GM21825 (cell line): Measurements from ENCODE around the gene BLNK.

Experiments used
- ATAC-seq: cut with Tn5 transposase; IDR thresholded peaks from one replicate; pipeline ENCODE4 v1.9.1; 2021; ENCODE audit warnings: mild to moderate bottlenecking, moderate library complexity; ENCODE audit not compliant: unreplicated experiment

Gene BLNK

GRCh38 chr10:96264938-96265337 is 6.4 kb downstream of the BLNK start:
- no peak for ATAC-seq

- no peak for ATAC-seq
Observed at GRCh38 chr10:96263669-96264068, 7.7 kb downstream of the BLNK start.

GRCh38 chr10:96263176-96263575 is 8.2 kb downstream of the BLNK start:
- no peak for ATAC-seq

- no peak for ATAC-seq
Observed at GRCh38 chr10:96261930-96262329, 9.4 kb downstream of the BLNK start.

- no peak for ATAC-seq
Observed at GRCh38 chr10:96261132-96261531, 10.2 kb downstream of the BLNK start.

GRCh38 chr10:96260014-96260413 is 11.4 kb downstream of the BLNK start:
- ATAC-seq, result no peak

- ATAC-seq, result no peak
Observed at GRCh38 chr10:96259150-96259549, 12.2 kb downstream of the BLNK start.

- no peak for ATAC-seq
Observed at GRCh38 chr10:96257944-96258343, 13.4 kb downstream of the BLNK start.

- ATAC-seq, result no peak
Observed at GRCh38 chr10:96255549-96256333, 15.6 kb downstream of the BLNK start.

GRCh38 chr10:96254976-96255375 is 16.4 kb downstream of the BLNK start:
- no peak for ATAC-seq

- no peak for ATAC-seq
Observed at GRCh38 chr10:96252730-96253129, 18.6 kb downstream of the BLNK start.

- ATAC-seq, result no peak
Observed at GRCh38 chr10:96250349-96250748, 21.0 kb downstream of the BLNK start.

- ATAC-seq, result no peak
Observed at GRCh38 chr10:96249264-96249663, 22.1 kb downstream of the BLNK start.

- peak; percentile 97 for ATAC-seq
Observed at GRCh38 chr10:96244354-96244753, 27.0 kb downstream of the BLNK start.

- no peak for ATAC-seq
Observed at GRCh38 chr10:96243296-96243695, 28.1 kb downstream of the BLNK start.

- no peak for ATAC-seq
Observed at GRCh38 chr10:96242822-96243221, 28.5 kb downstream of the BLNK start.

GRCh38 chr10:96238646-96239623 is 32.4 kb downstream of the BLNK start:
- ATAC-seq, result no peak

- no peak for ATAC-seq
Observed at GRCh38 chr10:96236876-96237275, 34.5 kb downstream of the BLNK start.

- ATAC-seq, result no peak
Observed at GRCh38 chr10:96236090-96236478, 35.3 kb downstream of the BLNK start.

GRCh38 chr10:96235326-96236089 is 35.9 kb downstream of the BLNK start:
- no peak for ATAC-seq

GRCh38 chr10:96233959-96234358 is 37.4 kb downstream of the BLNK start:
- no peak for ATAC-seq
